Stimulated activated CD4-positive, alpha-beta T cell treated with anti-CD3 and anti-CD28 coated beads, Interleukin-15, amount 100 ng/mL, for 24 hours (primary cell): ENCODE data around the gene CHKA.

Source experiments
- DNase-seq: peaks from one replicate; pipeline ENCODE4 v3.0.0-alpha.2; 2020

CHKA gene

DNA sequence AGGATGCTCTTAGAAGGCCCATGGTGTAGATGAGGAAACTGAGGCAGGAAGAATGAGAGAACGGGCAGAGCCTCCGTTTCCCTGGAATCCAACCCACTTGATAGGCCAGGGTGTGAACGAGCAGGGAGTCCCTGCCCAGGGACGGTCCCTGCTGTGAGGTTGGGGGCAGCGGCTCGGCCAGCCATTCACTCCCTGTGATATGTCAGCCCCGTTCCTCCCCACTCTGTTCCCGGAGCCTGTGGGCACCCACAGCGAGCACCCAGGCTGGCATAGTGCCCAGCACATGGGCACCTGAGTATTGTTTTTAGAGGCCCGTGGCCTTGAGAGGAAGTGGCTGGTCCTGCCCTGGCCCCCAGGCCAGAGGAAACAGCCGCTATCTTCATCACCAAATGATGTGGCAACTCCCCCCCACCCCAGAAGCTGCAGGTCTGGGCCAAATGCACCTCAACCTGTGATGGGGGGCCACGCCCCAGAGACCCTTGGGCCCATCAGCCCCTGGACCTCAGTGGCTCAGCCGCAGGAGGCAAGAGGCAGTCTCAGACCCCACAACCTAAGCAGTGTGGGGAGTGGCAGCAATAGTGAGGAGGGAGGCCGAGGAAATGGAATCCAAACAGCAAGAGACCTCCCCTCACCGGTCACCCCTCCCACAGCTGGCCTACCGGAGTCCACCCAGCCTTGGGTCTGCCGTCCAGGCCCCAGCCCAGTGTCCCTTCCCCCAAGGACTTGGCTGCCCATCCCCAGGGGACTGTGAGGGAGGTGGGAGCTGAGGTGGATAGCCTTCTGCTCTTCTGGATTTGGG lies 108.9 kb downstream of the CHKA start:
- DNase-seq, result no peak

- no peak for DNase-seq
These were observed 109.9 kb downstream of the CHKA start for GRCh38 chr11:68011051-68011943.

- no peak for DNase-seq
These were observed 110.8 kb downstream of the CHKA start, which contains the start of gene ALDH3B1 for GRCh38 chr11:68010090-68011041. Gene ALDH3B1, plus strand, starts transcription at chr11:68010327. Its CDS starts 4,971 bp downstream, at chr11:68015298.

DNA sequence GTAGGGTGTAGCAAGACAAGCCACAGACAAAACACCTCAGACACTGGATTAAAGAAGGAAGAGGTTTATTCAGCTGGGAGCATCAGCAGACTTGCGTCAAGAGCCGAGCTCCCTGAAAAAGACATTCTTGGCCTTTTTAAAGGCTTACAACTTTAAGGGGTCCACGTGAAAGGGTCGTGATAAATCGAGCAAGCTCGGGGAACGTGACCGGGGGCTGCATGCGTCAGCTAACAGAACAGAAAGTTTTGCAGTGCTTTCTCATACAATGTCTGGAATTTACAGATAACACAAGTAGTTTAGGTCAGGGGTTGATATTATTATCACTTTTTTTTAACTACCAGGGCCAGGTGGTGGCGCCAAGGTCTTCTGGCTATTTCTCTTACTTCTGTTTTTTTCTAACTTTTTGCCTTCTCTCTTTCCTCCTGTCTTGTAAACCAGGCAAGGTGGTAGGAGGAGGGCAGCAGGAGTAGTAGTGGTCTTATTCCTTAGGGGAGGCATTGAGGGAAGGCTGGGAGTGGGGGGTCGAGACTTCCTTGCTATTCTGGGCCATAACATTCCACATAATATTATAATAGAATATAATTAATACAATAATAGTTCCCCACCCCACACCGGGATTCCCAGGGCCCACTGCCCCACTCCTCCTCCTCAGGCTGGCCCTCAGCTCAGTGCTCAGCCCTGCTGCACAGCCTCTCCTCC lies 111.6 kb downstream of the CHKA start:
- DNase-seq, result peak; percentile 22

DNA sequence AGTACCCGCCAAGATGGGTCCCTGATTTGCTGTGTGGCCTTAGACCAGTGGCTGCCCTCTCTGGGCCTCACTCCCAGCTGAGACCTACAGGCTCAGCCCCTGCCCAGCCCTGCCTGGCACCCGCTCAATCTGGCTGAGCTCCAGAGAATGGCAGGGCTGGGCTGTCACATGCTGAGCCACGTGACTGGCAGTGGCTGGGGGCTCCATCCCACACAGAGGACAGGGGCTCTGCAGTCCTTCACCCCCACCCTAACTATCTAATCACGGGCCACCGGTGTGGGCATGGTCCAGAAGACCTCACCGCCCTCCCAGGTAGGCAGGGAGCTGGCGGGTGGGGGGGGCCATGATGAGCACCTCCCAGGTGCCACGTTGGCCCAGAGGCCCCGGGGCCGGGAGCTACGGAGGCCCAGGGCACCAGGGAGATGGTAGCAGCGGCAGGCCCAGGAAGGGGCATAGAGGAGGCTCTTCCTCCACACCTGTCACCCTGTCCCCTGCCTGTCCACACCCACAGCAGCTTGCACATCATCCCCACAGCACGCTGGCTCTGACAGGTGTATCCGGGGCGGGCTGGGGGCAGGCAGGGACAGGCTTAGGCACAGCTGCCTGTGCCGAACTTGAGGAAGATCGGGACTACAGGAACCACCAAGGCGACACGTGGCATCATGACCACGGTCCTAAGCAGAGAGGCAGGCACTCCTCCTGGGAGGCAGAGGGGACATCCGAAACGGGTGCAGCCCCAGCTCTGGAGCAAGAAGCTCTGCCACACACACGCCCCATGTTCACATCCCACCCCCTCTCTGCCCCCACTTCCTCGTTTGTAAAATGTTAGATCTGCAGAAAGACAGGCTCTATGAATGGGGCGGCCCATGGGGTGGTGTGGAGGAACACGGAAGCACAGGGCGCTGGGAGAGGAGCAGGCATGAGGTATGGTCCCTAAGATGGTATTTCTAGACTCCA lies 112.5 kb downstream of the CHKA start:
- no peak for DNase-seq

- DNase-seq, result no peak
These were observed 113.4 kb downstream of the CHKA start for GRCh38 chr11:68007498-68008380.

DNA sequence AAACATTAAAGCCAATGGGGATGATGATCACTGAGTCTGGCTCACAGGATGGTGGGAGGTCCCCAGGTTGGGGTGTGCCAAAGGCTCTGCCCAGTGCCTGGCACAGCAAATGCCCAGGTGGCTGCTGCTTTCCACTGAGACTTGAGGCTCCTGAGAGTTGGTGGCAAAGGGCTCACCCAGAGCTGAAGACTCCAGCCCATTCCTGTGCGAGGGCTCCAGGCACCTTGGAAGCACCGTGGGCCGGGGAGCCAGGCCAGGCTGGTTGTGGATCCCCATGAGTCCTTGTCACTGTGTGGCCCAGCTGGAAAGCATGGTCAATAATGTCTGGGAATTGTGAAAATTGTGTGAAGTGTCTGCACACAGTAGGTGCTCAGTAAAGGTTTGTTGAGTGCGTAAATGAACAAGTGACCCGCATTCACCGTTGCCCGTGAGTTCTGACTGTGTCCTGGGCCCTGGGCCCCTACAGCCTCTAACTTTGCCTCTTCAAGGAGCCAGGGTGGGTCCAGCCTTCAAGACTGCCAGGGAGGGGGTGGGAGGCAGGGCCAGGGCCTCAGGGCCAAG lies 114.5 kb downstream of the CHKA start:
- no peak for DNase-seq

DNA sequence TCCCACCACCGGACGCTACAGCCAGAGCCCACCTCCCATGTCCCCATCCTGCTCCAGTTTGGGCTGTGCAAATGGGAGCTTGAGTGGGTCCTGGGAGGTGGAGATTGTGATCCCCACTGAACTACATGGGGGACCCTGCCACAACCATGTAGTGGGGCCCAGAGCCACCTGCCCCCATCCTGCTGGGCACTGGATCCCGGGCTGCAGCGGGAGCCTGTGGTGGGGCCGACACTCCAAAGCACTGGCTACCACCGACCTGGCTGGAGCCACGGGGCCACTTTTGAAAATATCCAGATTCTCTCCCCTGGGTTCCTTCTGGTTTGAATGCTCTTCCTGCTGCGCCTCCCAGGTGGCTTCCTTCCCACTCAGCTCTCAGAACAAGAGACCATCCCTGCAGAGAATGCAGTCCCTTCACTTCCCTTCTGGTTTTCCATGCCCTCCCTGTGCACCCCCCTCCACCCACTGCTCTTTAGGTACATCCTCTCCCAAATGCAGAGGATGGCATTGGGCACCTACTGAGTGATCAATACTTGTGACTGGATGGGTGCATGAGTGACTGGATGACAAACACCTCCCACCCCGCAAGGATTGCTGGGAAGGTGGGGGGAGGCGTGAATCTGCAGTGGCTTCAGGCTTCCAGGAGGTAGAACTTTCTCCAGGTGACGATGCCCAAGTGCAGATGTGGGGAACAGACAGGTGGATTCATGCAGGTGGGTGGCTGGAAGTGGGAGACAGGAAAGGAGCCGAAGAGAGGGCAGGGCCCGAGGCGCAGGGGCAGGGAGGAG lies 116.4 kb downstream of the CHKA start:
- DNase-seq, result no peak

GRCh38 chr11:68003846-68004550 lies 117.2 kb downstream of the CHKA start, which contains the start of gene UNC93B1:
Gene UNC93B1, minus strand, starts transcription at chr11:68004097. Its CDS starts 54 bp downstream, at chr11:68004043.
- peak; percentile 91 for DNase-seq

DNA sequence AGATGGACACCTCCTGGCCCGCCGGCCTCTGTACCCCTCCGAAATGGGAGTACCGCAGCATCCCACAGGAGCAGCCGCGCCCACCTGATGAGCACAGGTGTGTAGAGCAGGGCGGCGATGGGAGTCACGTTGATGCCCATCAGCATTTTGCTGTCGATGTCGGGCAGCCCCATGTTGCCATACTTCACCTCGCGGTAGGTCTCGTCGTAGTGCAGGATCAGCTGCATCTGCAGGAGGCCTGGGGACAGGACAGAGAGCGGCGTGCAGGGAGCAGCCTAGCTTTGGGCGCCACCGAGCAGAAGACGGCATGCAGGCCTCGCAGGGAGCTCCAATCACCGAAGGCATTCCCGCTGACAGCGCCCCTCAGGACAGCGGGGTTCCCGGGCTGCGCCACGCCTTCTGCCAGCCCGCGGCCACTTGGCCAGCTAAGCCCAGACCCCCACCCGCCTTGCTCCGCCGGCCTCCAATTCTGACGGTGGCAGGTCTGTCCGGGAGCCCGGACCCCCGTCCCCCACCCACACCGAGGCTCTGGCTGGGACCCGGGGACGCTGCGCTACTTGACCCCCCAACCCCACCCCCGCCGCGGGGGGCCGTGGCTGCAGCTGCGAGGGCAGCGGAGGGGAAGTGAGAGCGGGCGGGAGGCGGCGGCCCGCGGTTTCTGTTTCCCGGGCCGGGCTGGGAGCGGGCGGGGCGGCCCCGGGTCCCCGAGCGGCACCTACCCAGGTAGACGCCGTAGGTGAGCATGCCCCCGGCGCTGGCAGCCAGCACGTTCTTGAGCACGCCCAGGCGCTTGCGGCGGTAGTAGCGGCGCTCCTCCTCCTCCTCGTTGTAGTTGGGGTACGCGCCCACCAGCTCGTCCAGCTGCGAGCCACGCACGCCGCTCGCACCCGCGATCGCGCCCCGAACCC lies 118.0 kb downstream of the CHKA start:
- DNase-seq, result peak; percentile 62
